ENCODE results near the gene KIF5A.

The KIF5A gene

GRCh38 chr12:57579011-57579410, 29.2 kb downstream of the KIF5A start:
- no peaks in the 10 kb centered on the region for H3F3A ChIP-seq (ENCODE audit: control insufficient read depth, insufficient read depth)
- H3K36me3 ChIP-seq (ENCODE audit: control insufficient read depth, low read length) = no peaks in the 10 kb centered on the region

DNA sequence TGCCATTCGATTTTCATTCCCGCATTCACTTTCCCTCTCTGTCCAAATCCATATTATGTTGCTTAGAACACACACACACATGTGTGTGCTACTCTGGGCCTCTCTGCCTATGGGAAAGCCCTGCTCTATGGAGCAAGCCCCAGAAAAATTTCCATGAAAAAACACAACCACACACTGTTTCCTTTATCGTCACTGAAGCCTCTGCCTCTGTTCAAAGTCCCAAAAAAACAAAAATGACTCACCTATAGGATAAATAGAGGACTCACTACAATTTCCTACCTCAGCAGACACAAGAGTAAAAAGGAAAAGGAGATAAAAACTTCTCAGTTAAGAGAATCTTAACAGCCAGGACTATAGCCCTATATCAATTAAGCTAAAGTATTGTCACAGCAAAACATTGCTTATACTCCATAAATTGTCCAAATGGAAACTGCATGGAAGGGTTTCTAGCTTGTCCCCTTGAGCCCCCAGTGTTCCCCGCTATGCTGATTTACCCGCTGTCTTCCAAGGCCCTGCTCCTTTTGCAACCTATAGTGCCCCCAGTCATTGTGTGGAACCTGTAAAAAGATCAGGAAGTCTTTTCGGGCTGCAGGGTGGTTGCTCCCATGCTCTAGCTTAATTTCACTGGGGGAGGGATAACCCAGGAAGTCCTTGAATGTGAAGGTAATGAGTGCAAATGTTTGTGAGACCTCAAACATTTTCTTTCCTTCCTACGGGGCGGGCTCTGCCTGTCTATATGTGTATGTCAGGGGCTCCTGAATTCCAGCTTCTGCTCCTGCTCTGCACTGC, 30.0 kb downstream of the KIF5A start:
- Histone ChIP-seq H3K9me3 (ENCODE audit: control insufficient read depth, insufficient read depth, low read length) (no peaks in the 10 kb centered on the region), H3F3A (ENCODE audit: control insufficient read depth, insufficient read depth) (no peaks in the 10 kb centered on the region), H3K4me3 (ENCODE audit: low read length) (no peak overlapping the region), H3K27me3 (ENCODE audit: control insufficient read depth, low read length) (peaks cover 49% of the 10 kb centered on the region), H3K79me2 (ENCODE audit: control insufficient read depth, low read length) (no peaks in the 10 kb centered on the region), H3K36me3 (ENCODE audit: control insufficient read depth, low read length) (no peaks in the 10 kb centered on the region), H4K20me1 (ENCODE audit: control insufficient read depth, insufficient read depth, low read depth, low read length) (no peaks in the 10 kb centered on the region; the same call in 1 of the 2 replicates), H3K4me1 (ENCODE audit: control insufficient read depth, low read length) (peaks cover 5% of the 10 kb centered on the region), H3K9me2 (replicated peaks; ENCODE audit: control insufficient read depth, low read length) (no peaks in the 10 kb centered on the region), H3K27ac (ENCODE audit: low read depth, low read length) (no peak overlapping the region), H3K4me2 (ENCODE audit: low read length) (no peak overlapping the region)
- no peak for TF ChIP-seq CTCF (IDR thresholded peaks at IDR 0.05; ENCODE audit: low read depth, low read length, poor library complexity, severe bottlenecking)
- TF ChIP-seq EZH2phosphoT487 (IDR thresholded peaks at IDR 0.05; ENCODE audit: borderline replicate concordance, low read length) = no peak

More at GRCh38 chr12:57579011-57579410, 29.2 kb downstream of the KIF5A start:
- Histone ChIP-seq H3K79me2 (ENCODE audit: control insufficient read depth, low read length) (no peaks in the 10 kb centered on the region), H4K20me1 (ENCODE audit: control insufficient read depth, insufficient read depth, low read depth, low read length) (no peaks in the 10 kb centered on the region; the same call in 1 of the 2 replicates), H3K4me3 (ENCODE audit: low read length) (no peak overlapping the region), H3K4me2 (ENCODE audit: low read length) (no peak overlapping the region), H3K27ac (ENCODE audit: low read depth, low read length) (no peak overlapping the region), H3K9me2 (replicated peaks; ENCODE audit: control insufficient read depth, low read length) (no peaks in the 10 kb centered on the region), H3K27me3 (ENCODE audit: control insufficient read depth, low read length) (peaks cover 41% of the 10 kb centered on the region), H3K4me1 (ENCODE audit: control insufficient read depth, low read length) (peaks cover 5% of the 10 kb centered on the region), H3K9me3 (ENCODE audit: control insufficient read depth, insufficient read depth, low read length) (no peaks in the 10 kb centered on the region)
- TF ChIP-seq EZH2phosphoT487 (IDR thresholded peaks at IDR 0.05; ENCODE audit: borderline replicate concordance, low read length) (no peak), CTCF (IDR thresholded peaks at IDR 0.05; ENCODE audit: low read depth, low read length, poor library complexity, severe bottlenecking) (no peak)

DNA sequence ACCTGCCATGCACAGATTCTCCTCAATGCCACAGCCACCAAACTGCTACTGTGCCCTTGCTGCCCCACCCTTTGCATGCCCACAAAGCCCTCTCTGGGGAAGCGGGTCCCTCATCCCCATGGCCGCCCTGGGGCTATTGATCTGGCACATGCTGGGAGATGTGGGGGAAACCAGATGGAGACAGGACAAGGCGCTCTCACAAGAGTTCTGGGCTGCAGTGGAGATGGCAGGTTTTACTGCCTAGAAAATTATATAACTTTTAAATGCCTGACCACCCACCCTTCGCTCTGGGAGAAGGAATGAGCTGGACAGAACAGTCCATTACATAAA, 30.6 kb downstream of the KIF5A start:
- Histone ChIP-seq H3F3A (ENCODE audit: control insufficient read depth, insufficient read depth) (no peaks in the 10 kb centered on the region), H3K27me3 (ENCODE audit: control insufficient read depth, low read length) (peaks cover 55% of the 10 kb centered on the region), H3K36me3 (ENCODE audit: control insufficient read depth, low read length) (no peaks in the 10 kb centered on the region), H3K9me3 (ENCODE audit: control insufficient read depth, insufficient read depth, low read length) (no peaks in the 10 kb centered on the region), H3K4me2 (ENCODE audit: low read length) (no peak overlapping the region), H3K4me1 (ENCODE audit: control insufficient read depth, low read length) (peaks cover 5% of the 10 kb centered on the region), H3K79me2 (ENCODE audit: control insufficient read depth, low read length) (no peaks in the 10 kb centered on the region), H3K9me2 (replicated peaks; ENCODE audit: control insufficient read depth, low read length) (no peaks in the 10 kb centered on the region), H4K20me1 (ENCODE audit: control insufficient read depth, insufficient read depth, low read depth, low read length) (no peaks in the 10 kb centered on the region; the same call in 1 of the 2 replicates), H3K27ac (ENCODE audit: low read depth, low read length) (no peak overlapping the region), H3K4me3 (ENCODE audit: low read length) (no peak overlapping the region)
- TF ChIP-seq CTCF (IDR thresholded peaks at IDR 0.05; ENCODE audit: low read depth, low read length, poor library complexity, severe bottlenecking) (no peak), EZH2phosphoT487 (IDR thresholded peaks at IDR 0.05; ENCODE audit: borderline replicate concordance, low read length) (no peak)
